IMR-90 (cell line): ENCODE measurements around the gene RALGPS2. TPM values are rescaled to one million over a fixed set of nuclear protein-coding genes. Genes with fewer than 3 reads are reported as not detected.

ENCODE experiments used
- ATAC-seq: fragments of 200-7000 bp; cut with Tn5 transposase; 2 replicates; pipeline ENCODE4 v1.9.1; 2020; ENCODE audit warnings: low read depth, mild to moderate bottlenecking, moderate library complexity
- BruUV-seq: library from RNA; stranded (reverse); fragments of 400-500 nt; replicated peaks from 2 replicates; lab custom pipeline; 2021; lab: Mats Ljungman, UMichigan
- CTCF ChIA-PET: fragments of 300-600 bp; formaldehyde crosslinking; extraction: SDS; loops from one replicate; lab custom pipeline; 2021; ENCODE audit warnings: antibody characterized with exemption; lab: Yijun Ruan, JAX
- POLR2A ChIA-PET: fragments of 300-600 bp; sonication (Branson Sonifier 250); formaldehyde crosslinking; loops from one replicate; lab custom pipeline; 2022; ENCODE audit warnings: antibody characterized with exemption; ENCODE audit not compliant: unreplicated experiment; lab: Charles Lee
- DNase-seq: peaks from one replicate; pipeline ENCODE4 v3.0.0; 2013
- H2AFZ ChIP-seq: replicated peaks from 2 replicates; pipeline ENCODE3; 2013; ENCODE audit warnings: low read length, mild to moderate bottlenecking; ENCODE audit not compliant: poor library complexity
- H2AK5ac ChIP-seq: 2 replicates; pipeline ENCODE4 v1.6.1; 2013; ENCODE audit warnings: low read depth, low read length, inconsistent platforms
- H2AK9ac ChIP-seq: replicated peaks from 2 replicates; pipeline ENCODE3; 2013; ENCODE audit warnings: mild to moderate bottlenecking, low read depth, low read length, moderate library complexity; ENCODE audit not compliant: poor library complexity
- H2BK120ac ChIP-seq: 2 replicates; pipeline ENCODE4 v1.6.1; 2013; ENCODE audit warnings: low read depth, low read length, inconsistent platforms
- H2BK15ac ChIP-seq: 3 replicates; pipeline ENCODE4 v1.6.1; 2013; ENCODE audit warnings: low read depth, low read length, inconsistent platforms
- H2BK20ac ChIP-seq: 2 replicates; pipeline ENCODE4 v1.6.1; 2013; ENCODE audit warnings: low read depth, mild to moderate bottlenecking, inconsistent platforms, low read length, moderate library complexity
- H2BK5ac ChIP-seq: 2 replicates; pipeline ENCODE4 v1.6.1; 2013; ENCODE audit warnings: mild to moderate bottlenecking, low read depth, low read length, inconsistent platforms; ENCODE audit not compliant: poor library complexity, severe bottlenecking
- H3K14ac ChIP-seq: replicated peaks from 2 replicates; pipeline ENCODE4 v1.6.1; 2013; ENCODE audit warnings: low read depth, low read length, inconsistent platforms
- H3K18ac ChIP-seq: 2 replicates; pipeline ENCODE4 v1.6.1; 2013; ENCODE audit warnings: low read depth, low read length, control low read depth
- H3K23ac ChIP-seq: 2 replicates; pipeline ENCODE4 v1.6.1; 2013; ENCODE audit warnings: low read depth, low read length, inconsistent platforms
- H3K27ac ChIP-seq: 2 replicates; pipeline ENCODE4 v1.5.1; 2013; ENCODE audit warnings: mild to moderate bottlenecking, control low read depth, low read length; ENCODE audit not compliant: insufficient read depth
- H3K27me3 ChIP-seq: 2 replicates; pipeline ENCODE4 v1.6.1; 2013; ENCODE audit warnings: low read length; ENCODE audit not compliant: control insufficient read depth, insufficient read depth
- H3K36me3 ChIP-seq: 2 replicates; pipeline ENCODE4 v1.6.1; 2013; ENCODE audit warnings: low read length, mixed read lengths; ENCODE audit not compliant: control insufficient read depth, insufficient read depth
- H3K4ac ChIP-seq: 2 replicates; pipeline ENCODE4 v1.6.1; 2013; ENCODE audit warnings: low read depth, low read length, inconsistent platforms
- H3K4me1 ChIP-seq: 2 replicates; pipeline ENCODE4 v1.6.1; 2013; ENCODE audit warnings: low read length, mixed read lengths; ENCODE audit not compliant: control insufficient read depth, insufficient read depth
- H3K4me2 ChIP-seq: 2 replicates; pipeline ENCODE4 v1.6.1; 2013; ENCODE audit warnings: low read depth, mild to moderate bottlenecking, control low read depth, low read length, moderate library complexity
- H3K4me3 ChIP-seq: 2 replicates; pipeline ENCODE4 v1.5.1; 2013; ENCODE audit warnings: low read depth, mild to moderate bottlenecking, control low read depth, low read length, moderate library complexity; ENCODE audit not compliant: insufficient read depth
- H3K56ac ChIP-seq: 2 replicates; pipeline ENCODE4 v1.6.1; 2013; ENCODE audit warnings: low read length, inconsistent platforms; ENCODE audit not compliant: insufficient read depth; ENCODE audit errors: extremely low read depth
- H3K79me1 ChIP-seq, 2 experiments: 2 replicates each; pipeline ENCODE4 v1.6.1; 2013; ENCODE audit warnings: low read length in 2 of 2, inconsistent platforms in 1 of 2, low read depth in 1 of 2
- H3K9ac ChIP-seq: 2 replicates; pipeline ENCODE4 v1.6.1; 2013; ENCODE audit warnings: low read depth, low read length, control low read depth
- H3K9me1 ChIP-seq: 2 replicates; pipeline ENCODE4 v1.6.1; 2013; ENCODE audit warnings: low read length, inconsistent platforms; ENCODE audit not compliant: insufficient read depth
- H3K9me3 ChIP-seq: 2 replicates; pipeline ENCODE4 v1.6.1; 2013; ENCODE audit warnings: low read length; ENCODE audit not compliant: control insufficient read depth, insufficient read depth
- H4K20me1 ChIP-seq: 2 replicates; pipeline ENCODE4 v1.6.1; 2013; ENCODE audit warnings: low read length, inconsistent platforms; ENCODE audit not compliant: insufficient read depth
- H4K5ac ChIP-seq: 2 replicates; pipeline ENCODE4 v1.6.1; 2013; ENCODE audit warnings: mild to moderate bottlenecking, low read depth, low read length, control low read depth
- H4K8ac ChIP-seq, 2 experiments: 2 replicates each; pipeline ENCODE4 v1.6.1; 2013; ENCODE audit warnings: low read depth in 2 of 2, low read length in 2 of 2, control low read depth in 1 of 2, inconsistent platforms in 1 of 2
- H4K91ac ChIP-seq: 2 replicates; pipeline ENCODE4 v1.6.1; 2013; ENCODE audit warnings: low read depth, low read length, inconsistent platforms; ENCODE audit not compliant: insufficient read depth
- BHLHE40 ChIP-seq: fragments of 150-350 bp; IDR thresholded peaks from 2 replicates; pipeline ENCODE4 v1.6.1; 2016; ENCODE audit warnings: mild to moderate bottlenecking, low read depth, low read length
- CEBPB ChIP-seq: IDR thresholded peaks from 2 replicates; pipeline ENCODE4 v1.6.1; 2012; ENCODE audit warnings: low read depth, low read length, improper control_type of control experiment
- CHD1 ChIP-seq: IDR thresholded peaks from 2 replicates; pipeline ENCODE4 v1.6.1; 2012; ENCODE audit warnings: low read depth, low read length, improper control_type of control experiment
- NFE2L2 ChIP-seq: fragments of 150-350 bp; IDR thresholded peaks from 2 replicates; pipeline ENCODE4 v1.6.1; 2016; ENCODE audit warnings: low read depth, mild to moderate bottlenecking, low read length
- RFX5 ChIP-seq: IDR thresholded peaks from 2 replicates; pipeline ENCODE4 v1.8.0; 2012; ENCODE audit warnings: low read depth, mild to moderate bottlenecking, low read length, moderate library complexity
- SMC3 ChIP-seq: fragments of 150-350 bp; IDR thresholded peaks from 2 replicates; pipeline ENCODE4 v1.6.1; 2016; ENCODE audit warnings: low read depth, mild to moderate bottlenecking, antibody characterized with exemption, low read length, moderate library complexity
- WGBS, 2 experiments: methylation state at CpG; one replicate each; pipeline versions ENCODE4 v1.1.5 to v1.1.7; 2013; ENCODE audit warnings: missing lambda C conversion rate in 2 of 2; ENCODE audit not compliant: insufficient read length in 1 of 2; ENCODE audit errors: extremely low coverage in 2 of 2; 5-methylcytosine and 5-hydroxymethylcytosine counted together
- dilution Hi-C: fragments of 300-500 bp; cut with HindIII; formaldehyde crosslinking; loops from one replicate; pipeline ENCODE4 v1.14.3; 2018; ENCODE audit warnings: low sequenced_read_pairs; ENCODE audit not compliant: unreplicated experiment
- in situ Hi-C: fragments of 300-500 bp; cut with MboI; formaldehyde crosslinking; loops from 3 replicates; pipeline ENCODE4 v1.14.3; 2019; ENCODE audit warnings: low sequenced_read_pairs, inconsistent platforms, mixed read lengths
- intact Hi-C: fragments of 100-400 bp; cut with micrococcal nuclease; formaldehyde crosslinking; loops from 2 replicates; pipeline ENCODE4 v1.10.0; 2022
- polyA plus RNA-seq, 3 experiments: library from polyadenylated mRNA; depleted of rRNA; stranded (reverse); fragments of >200 nt; gene quantifications; 2 replicates each; pipeline ENCODE4 v1.2.3, GENCODE V29; 2012; ENCODE audit warnings: low replicate concordance in 1 of 3
- total RNA-seq: library from RNA; depleted of rRNA; stranded (reverse); fragments of >200 nt; gene quantifications from 2 replicates; pipeline ENCODE4 v1.2.3, GENCODE V29; 2012

The RALGPS2 gene
- total and polyA plus RNA-seq, 2 of the 4 experiments (the other 2 are of a cell fraction) = 13.8 to 148 TPM

- Histone ChIP-seq H3K23ac (no peak overlapping the region), H3K4ac (no peak overlapping the region), H4K8ac (no peak overlapping the region), H3K9me3 (peaks cover 7% of the 10 kb centered on the region; the same call in 1 of the 2 replicates), H3K4me2 (no peak overlapping the region), H3K27me3 (no peaks in the 10 kb centered on the region), H2AFZ (no peak overlapping the region), H3K18ac (no peak overlapping the region), H4K20me1 (peaks cover 27% of the 10 kb centered on the region), H3K4me1 (peaks cover 2% of the 10 kb centered on the region; the same call in 1 of the 2 replicates), H2BK15ac (no peak overlapping the region), H3K27ac (no peak overlapping the region), H2BK5ac (no peak overlapping the region), H3K14ac (no peak overlapping the region), H2AK9ac (no peak overlapping the region), H3K56ac (no peak overlapping the region), H4K5ac (no peak overlapping the region), H3K4me3 (no peak overlapping the region), H3K79me1 (peaks cover 14 to 51% of the 10 kb centered on the region in 2 experiments), H2BK20ac (no peak overlapping the region), H2BK120ac (no peak overlapping the region), H4K91ac (no peak overlapping the region), H2AK5ac (no peak overlapping the region), H3K36me3 (peaks cover 17% of the 10 kb centered on the region), H3K9me1 (no peaks in the 10 kb centered on the region), H3K9ac (no peak overlapping the region)
- CTCF ChIA-PET = no interaction called here
- intact Hi-C loops (no loop called here), dilution Hi-C loops (no loop called here), in situ Hi-C loops (no loop called here)
- 91% methylated on average over 4 of the region's 5 CpGs; no CpG with 5 or more reads in 1 of the 2 experiments for WGBS, 2 experiments
- BruUV-seq = no TSS peak
- TF ChIP-seq CEBPB (0 out of 2 replicates have a peak, but pooled peaks have one; percentile 1), NFE2L2 (no peak), CHD1 (no peak), RFX5 (no peak), BHLHE40 (no peak), SMC3 (no peak)
- ATAC-seq = no peak
- POLR2A ChIA-PET = no interaction called here
- no peak for DNase-seq
Measured at GRCh38 chr1:178772952-178773351, 47.9 kb downstream of the RALGPS2 start.
